Thyroid gland (tissue), 4 donors: ENCODE data around the gene NDE1. TPM values are rescaled to one million over a fixed set of nuclear protein-coding genes. Genes with fewer than 3 reads are reported as not detected.
"Not testable (repeated sequence)": the region's sequence is repeated elsewhere in the genome, so short reads cannot be mapped to it uniquely, and the experiment has no call there.

Experiments
- DNase-seq, 2 donors: peaks; one replicate each; pipeline ENCODE4 v3.0.0-alpha.2; 2019
- H3K27ac ChIP-seq, 3 donors: fragments of 200-600 bp; sonication (generic); 1 replicate in 2 of 3; 2 replicates in 1 of 3; pipeline ENCODE4 v1.5.1; 2016 to 2019; ENCODE audit warnings: mild to moderate bottlenecking in 1 of 3, moderate library complexity in 1 of 3
- H3K27me3 ChIP-seq: fragments of 200-600 bp; sonication (generic); one replicate; pipeline ENCODE4 v1.5.1; 2019
- H3K36me3 ChIP-seq, 2 donors: fragments of 200-600 bp; sonication (generic); one replicate each; pipeline ENCODE4 v1.5.1; 2016 to 2019
- H3K4me1 ChIP-seq, 2 donors: fragments of 200-600 bp; sonication (generic); one replicate each; pipeline ENCODE4 v1.5.1; 2017 to 2019
- H3K4me3 ChIP-seq, 3 donors: fragments of 200-600 bp; sonication (generic); replicated peaks in 1 of 3; 1 replicate in 2 of 3; 2 replicates in 1 of 3; pipeline ENCODE4 v1.5.1; 2016; ENCODE audit warnings: mild to moderate bottlenecking in 1 of 3
- H3K9me3 ChIP-seq: fragments of 200-600 bp; sonication (generic); one replicate; pipeline ENCODE4 v1.5.1; 2017
- CTCF ChIP-seq, 6 experiments: fragments of 200-600 bp in 3 of 6; fragments of 450-650 bp in 3 of 6; sonication (generic) in 3 of 6; IDR thresholded peaks; one replicate each; pipeline ENCODE4 v1.5.1; 2016 to 2019; ENCODE audit warnings: antibody characterized with exemption in 6 of 6, mild to moderate bottlenecking in 2 of 6, inconsistent platforms in 1 of 6, moderate library complexity in 1 of 6
- POLR2A ChIP-seq, 2 donors: fragments of 450-650 bp; IDR thresholded peaks; one replicate each; pipeline ENCODE4 v1.6.1; 2017; ENCODE audit warnings: antibody characterized with exemption in 2 of 2, mild to moderate bottlenecking in 2 of 2, moderate library complexity in 1 of 2
- WGBS, 2 donors: methylation state at CpG; one replicate each; pipeline ENCODE4 v1.1.5; 2017; 5-methylcytosine and 5-hydroxymethylcytosine counted together
- intact Hi-C: fragments of 100-400 bp; cut with DNase I; formaldehyde crosslinking; loops from one replicate; pipeline ENCODE4 v1.15.1; 2023
- total RNA-seq, 4 donors: library from RNA; depleted of rRNA; stranded (reverse); fragments of >200 nt; gene quantifications; one replicate each; pipeline ENCODE4 v1.2.3, GENCODE V29; 2016

Gene NDE1
- total RNA-seq, 4 donors from 2014 or later: 7.7 to 21.3 (median 14.7) TPM

- no peak overlapping the region for H3K27ac ChIP-seq
- H3K36me3 ChIP-seq: no peaks in the 10 kb centered on the region
- 94 to 97% methylated on average over 9 of the region's 9 CpGs for WGBS, 2 donors
- H3K27me3 ChIP-seq: no peaks in the 10 kb centered on the region
- intact Hi-C loops: no loop called here
- peaks cover 0 to 15% of the 10 kb centered on the region in 2 donors for H3K4me1 ChIP-seq
- H3K4me3 ChIP-seq: no peak overlapping the region
- TF ChIP-seq CTCF (IDR thresholded peaks at IDR 0.05): no peak
- no peak for TF ChIP-seq POLR2A (IDR thresholded peaks at IDR 0.05)
- no peak for DNase-seq
- no peaks in the 10 kb centered on the region for H3K9me3 ChIP-seq
These were observed 1.8 kb upstream of the NDE1 start for GRCh38 chr16:15648135-15648730.

DNA sequence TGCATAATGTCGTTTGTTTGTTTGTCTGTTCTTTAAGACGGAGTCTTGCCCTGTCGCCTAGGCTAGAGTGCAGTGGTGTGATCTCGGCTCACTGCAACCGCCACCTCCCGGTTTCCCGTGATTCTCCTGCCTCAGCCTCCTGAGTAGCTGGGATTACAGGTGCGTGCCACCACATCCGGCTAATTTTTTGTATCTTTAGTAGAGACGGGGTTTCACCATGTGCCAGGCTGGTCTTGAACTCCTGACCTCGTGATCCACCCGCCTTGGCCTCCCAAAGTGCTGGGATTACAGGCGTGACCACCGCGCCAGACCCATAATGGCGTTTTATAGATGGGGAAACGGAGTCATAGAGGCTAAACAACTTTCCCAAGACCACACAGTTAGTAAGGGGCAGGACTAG lies 734 bp upstream of the NDE1 start:
- H3K9me3 ChIP-seq, H3K36me3 ChIP-seq, DNase-seq, intact Hi-C loops, H3K27me3 ChIP-seq: not testable (repeated sequence)
- WGBS, 2 donors: 65 to 68% methylated on average over 17 of the region's 17 CpGs
- Histone ChIP-seq H3K27ac (peak overlapping the region in 1 of 3 donors; percentile 75), H3K4me1 (peaks cover 0 to 16% of the 10 kb centered on the region in 2 donors), H3K4me3 (peak overlapping the region in 1 of 3 donors; percentile 78)

DNA sequence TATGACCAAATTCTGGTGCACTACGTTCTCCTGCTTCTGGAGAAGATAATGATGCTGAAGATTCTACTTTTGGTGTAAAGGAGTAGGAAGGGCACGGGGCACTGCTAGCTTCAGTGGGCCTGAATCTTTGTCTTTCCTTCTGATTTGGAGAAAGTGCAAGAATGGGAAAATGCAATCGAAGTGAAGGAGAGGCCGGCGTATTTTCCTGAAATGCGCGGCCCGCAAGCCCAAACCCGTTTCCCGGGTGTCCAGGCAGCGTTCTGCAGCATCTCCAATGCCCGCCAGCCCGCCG lies 372 bp upstream of the NDE1 start:
- no peaks in the 10 kb centered on the region for H3K27me3 ChIP-seq
- DNase-seq: no peak
- WGBS, 2 donors: 1 to 3% methylated on average over 10 to 13 of the region's 14 CpGs
- no peak for TF ChIP-seq POLR2A (IDR thresholded peaks at IDR 0.05)
- no peak for TF ChIP-seq CTCF (IDR thresholded peaks at IDR 0.05)
- peak overlapping the region in 1 of 3 donors; percentile 78 for H3K4me3 ChIP-seq
- peaks cover 0 to 16% of the 10 kb centered on the region in 2 donors for H3K4me1 ChIP-seq
- no peaks in the 10 kb centered on the region for H3K36me3 ChIP-seq
- intact Hi-C loops: no loop called here
- no peaks in the 10 kb centered on the region for H3K9me3 ChIP-seq
- peak overlapping the region in 2 of 3 donors; percentile 75 to 87 for H3K27ac ChIP-seq

DNA sequence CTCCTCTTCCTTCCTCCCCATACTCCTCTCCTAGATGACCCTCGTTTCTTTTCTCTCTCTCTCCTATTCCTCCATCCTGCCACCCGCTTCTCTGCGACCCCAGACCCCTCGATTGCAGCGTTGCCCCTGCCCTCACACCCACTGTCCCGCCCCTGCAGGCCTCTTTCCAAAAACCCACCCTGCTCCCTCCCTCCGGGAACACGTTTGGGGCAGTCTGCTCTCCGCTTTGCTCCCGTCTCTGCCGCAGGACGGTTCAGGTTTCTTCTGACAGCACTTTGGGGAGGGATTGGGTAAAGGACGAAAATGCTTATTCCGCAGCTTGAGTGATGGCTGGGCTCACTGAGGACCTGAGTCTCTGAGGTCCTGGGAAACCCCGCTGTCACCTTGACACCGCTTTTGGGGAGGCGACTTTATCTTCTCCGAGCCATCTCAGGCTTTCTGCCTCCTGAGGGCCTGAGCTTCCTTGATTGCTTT lies 690 bp downstream of the NDE1 start:
- H3K27me3 ChIP-seq: no peaks in the 10 kb centered on the region
- intact Hi-C loops: no loop called here
- H3K4me3 ChIP-seq: peak overlapping the region; percentile 41 to 85 (median 78)
- 1 to 2% methylated on average over 18 of the region's 18 CpGs for WGBS, 2 donors
- H3K9me3 ChIP-seq: no peaks in the 10 kb centered on the region
- TF ChIP-seq POLR2A (IDR thresholded peaks at IDR 0.05): no peak
- no peak for TF ChIP-seq CTCF (IDR thresholded peaks at IDR 0.05)
- H3K36me3 ChIP-seq: no peaks in the 10 kb centered on the region
- peak overlapping the region; percentile 70 to 87 (median 75) for H3K27ac ChIP-seq
- peaks cover 0 to 16% of the 10 kb centered on the region in 2 donors for H3K4me1 ChIP-seq
- DNase-seq: peak; percentile 15 to 30

DNA sequence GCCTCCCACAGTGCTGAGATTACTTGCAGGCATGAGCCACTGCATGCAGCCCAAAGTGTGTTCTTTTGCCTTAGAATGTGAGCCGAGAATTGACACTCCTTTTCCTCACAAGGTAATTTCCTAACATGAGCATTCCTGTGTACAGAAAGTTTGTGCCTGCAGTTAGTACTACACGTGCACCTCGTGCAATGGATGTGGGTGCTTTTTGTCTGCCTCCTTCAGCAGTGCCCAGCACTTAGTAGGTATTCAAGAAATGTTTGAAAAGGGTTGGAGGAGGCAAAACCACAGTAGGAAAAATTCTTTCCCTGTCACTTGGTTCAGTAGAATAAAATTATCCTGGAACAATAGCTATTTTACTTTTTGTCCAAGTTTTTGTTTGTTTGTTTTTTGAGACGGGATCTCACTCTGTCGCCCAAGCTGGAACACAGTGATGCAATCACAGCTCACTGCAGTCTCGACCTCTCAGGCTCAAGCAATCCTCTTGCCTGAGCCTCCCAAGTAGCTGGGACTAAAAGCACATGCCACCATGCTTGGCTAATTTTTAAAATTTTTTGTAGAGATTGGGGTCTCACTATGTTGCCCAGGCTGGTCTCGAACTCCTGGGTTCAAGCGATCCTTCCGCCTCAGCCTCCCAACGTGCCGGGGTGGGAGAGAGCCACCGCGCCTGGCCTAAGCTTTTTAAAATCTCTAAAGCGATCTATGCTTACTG lies 2.4 kb downstream of the NDE1 start:
- 90 to 92% methylated on average over 14 of the region's 14 CpGs for WGBS, 2 donors
- H3K4me3 ChIP-seq: no peak overlapping the region
- no peaks in the 10 kb centered on the region for H3K27me3 ChIP-seq
- H3K9me3 ChIP-seq: no peaks in the 10 kb centered on the region
- DNase-seq: no peak
- TF ChIP-seq POLR2A (IDR thresholded peaks at IDR 0.05): no peak
- no peak for TF ChIP-seq CTCF (IDR thresholded peaks at IDR 0.05)
- H3K27ac ChIP-seq: no peak overlapping the region
- peaks cover 0 to 16% of the 10 kb centered on the region in 2 donors for H3K4me1 ChIP-seq
- intact Hi-C loops: no loop called here
- H3K36me3 ChIP-seq: no peaks in the 10 kb centered on the region
